Keratinocyte (primary cell): ENCODE measurements around the gene PHF2. TPM values are rescaled to one million over a fixed set of nuclear protein-coding genes. Genes with fewer than 3 reads are reported as not detected.

Experiments used
- DNase-seq: peaks from one replicate; pipeline ENCODE4 v3.0.0-alpha.2; 2011; ENCODE audit warnings: low read depth, missing footprints, low spot score
- FAIRE-seq: peaks from 2 replicates; lab custom pipeline; 2011; peaks lifted over from hg19 to GRCh38; lab: Jason Lieb, UNC
- H2AFZ ChIP-seq: 2 replicates; pipeline ENCODE4 v1.6.0; 2012; ENCODE audit warnings: low read length, control low read depth, inconsistent platforms; ENCODE audit not compliant: control insufficient read depth
- H3K27ac ChIP-seq: 2 replicates; pipeline ENCODE4 v1.5.1; 2011; ENCODE audit warnings: low read length; ENCODE audit not compliant: control insufficient read depth, insufficient read depth
- H3K27me3 ChIP-seq: 3 replicates; pipeline ENCODE4 v1.6.0; 2011; ENCODE audit warnings: low read length; ENCODE audit not compliant: control insufficient read depth, insufficient read depth; ENCODE audit errors: extremely low read depth
- H3K36me3 ChIP-seq, 2 experiments: 2 replicates in 1 of 2; 3 replicates in 1 of 2; pipeline ENCODE4 v1.5.1; 2011; ENCODE audit warnings: low read length in 2 of 2, mild to moderate bottlenecking in 1 of 2; ENCODE audit not compliant: control insufficient read depth in 2 of 2, insufficient read depth in 2 of 2; ENCODE audit errors: extremely low read depth in 1 of 2
- H3K4me1 ChIP-seq: 3 replicates; pipeline ENCODE4 v1.5.1; 2011; ENCODE audit warnings: low read length; ENCODE audit not compliant: control insufficient read depth, insufficient read depth; ENCODE audit errors: extremely low read depth
- H3K4me2 ChIP-seq: 3 replicates; pipeline ENCODE4 v1.6.0; 2011; ENCODE audit warnings: low read depth, low read length; ENCODE audit not compliant: control insufficient read depth, insufficient read depth; ENCODE audit errors: extremely low read depth
- H3K4me3 ChIP-seq, 3 experiments: fragments of 200-600 bp in 1 of 3; sonication (generic) in 1 of 3; 2 replicates in 2 of 3; 3 replicates in 1 of 3; pipeline ENCODE4 v1.5.1; 2011 to 2016; ENCODE audit warnings: low read length in 3 of 3, mild to moderate bottlenecking in 3 of 3, control low read depth in 2 of 3, inconsistent platforms in 1 of 3, low read depth in 1 of 3, mixed read lengths in 1 of 3, mixed run types in 1 of 3, moderate library complexity in 1 of 3; ENCODE audit not compliant: control insufficient read depth in 2 of 3, insufficient read depth in 2 of 3; ENCODE audit errors: extremely low read depth in 1 of 3
- H3K79me2 ChIP-seq: 2 replicates; pipeline ENCODE4 v1.6.0; 2012; ENCODE audit warnings: low read length; ENCODE audit not compliant: control insufficient read depth, insufficient read depth
- H3K9ac ChIP-seq: 3 replicates; pipeline ENCODE4 v1.6.0; 2011; ENCODE audit warnings: low read length; ENCODE audit not compliant: control insufficient read depth, insufficient read depth; ENCODE audit errors: extremely low read depth
- H3K9me1 ChIP-seq: 3 replicates; pipeline ENCODE4 v1.6.0; 2011; ENCODE audit warnings: low read length; ENCODE audit not compliant: control insufficient read depth, insufficient read depth; ENCODE audit errors: extremely low read depth
- H3K9me3 ChIP-seq: 2 replicates; pipeline ENCODE4 v1.5.1; 2012; ENCODE audit warnings: low read depth, low read length; ENCODE audit not compliant: control insufficient read depth
- H4K20me1 ChIP-seq: 3 replicates; pipeline ENCODE4 v1.6.0; 2011; ENCODE audit warnings: low read length; ENCODE audit not compliant: control insufficient read depth, insufficient read depth; ENCODE audit errors: extremely low read depth
- EZH2 ChIP-seq: IDR thresholded peaks from one replicate; pipeline ENCODE4 v1.6.1; 2012; ENCODE audit warnings: inconsistent platforms, mild to moderate bottlenecking, low read length, moderate library complexity
- dilution Hi-C: fragments of 300-500 bp; cut with MboI; formaldehyde crosslinking; loops from one replicate; pipeline ENCODE4 v1.7.0; 2020; ENCODE audit warnings: low sequenced_read_pairs; ENCODE audit not compliant: extremely low pct_ligation_motif_present
- polyA plus RNA-seq, 5 experiments: library from polyadenylated mRNA; depleted of rRNA in 3 of 5; stranded (reverse) in 3 of 5; stranded (forward) in 1 of 5; unstranded in 1 of 5; fragments of >200 nt; gene quantifications; 1 replicate in 1 of 5; 2 replicates in 3 of 5; 3 replicates in 1 of 5; pipeline versions ENCODE4 v1.2.1 to v1.2.3, GENCODE V29; 2011 to 2012; ENCODE audit warnings: missing spikeins in 2 of 5, low read depth in 1 of 5, low replicate concordance in 1 of 5
- TF ChIP-seq, protein P1 (sequence below), 3 experiments: IDR thresholded peaks in 1 of 3; conservative IDR thresholded peaks in 1 of 3; optimal IDR thresholded peaks in 1 of 3; 2 replicates in 2 of 3; 3 replicates in 1 of 3; pipeline versions ENCODE3 to v1.5.1; 2011; ENCODE audit warnings: low read length in 3 of 3, mild to moderate bottlenecking in 3 of 3, moderate library complexity in 2 of 3, control low read depth in 1 of 3, inconsistent platforms in 1 of 3; ENCODE audit not compliant: insufficient read depth in 2 of 3; ENCODE audit errors: extremely low read depth in 1 of 3

PHF2 gene
- polyA plus RNA-seq, 1 donor (not counting 4 experiments of a cell fraction or from before 2014, with no cell fraction given) = 5.1 TPM

GRCh38 chr9:93579711-93580516 is 3.5 kb downstream of the PHF2 start:
- TF ChIP-seq EZH2 = no peak
- TF ChIP-seq, protein P1, sequence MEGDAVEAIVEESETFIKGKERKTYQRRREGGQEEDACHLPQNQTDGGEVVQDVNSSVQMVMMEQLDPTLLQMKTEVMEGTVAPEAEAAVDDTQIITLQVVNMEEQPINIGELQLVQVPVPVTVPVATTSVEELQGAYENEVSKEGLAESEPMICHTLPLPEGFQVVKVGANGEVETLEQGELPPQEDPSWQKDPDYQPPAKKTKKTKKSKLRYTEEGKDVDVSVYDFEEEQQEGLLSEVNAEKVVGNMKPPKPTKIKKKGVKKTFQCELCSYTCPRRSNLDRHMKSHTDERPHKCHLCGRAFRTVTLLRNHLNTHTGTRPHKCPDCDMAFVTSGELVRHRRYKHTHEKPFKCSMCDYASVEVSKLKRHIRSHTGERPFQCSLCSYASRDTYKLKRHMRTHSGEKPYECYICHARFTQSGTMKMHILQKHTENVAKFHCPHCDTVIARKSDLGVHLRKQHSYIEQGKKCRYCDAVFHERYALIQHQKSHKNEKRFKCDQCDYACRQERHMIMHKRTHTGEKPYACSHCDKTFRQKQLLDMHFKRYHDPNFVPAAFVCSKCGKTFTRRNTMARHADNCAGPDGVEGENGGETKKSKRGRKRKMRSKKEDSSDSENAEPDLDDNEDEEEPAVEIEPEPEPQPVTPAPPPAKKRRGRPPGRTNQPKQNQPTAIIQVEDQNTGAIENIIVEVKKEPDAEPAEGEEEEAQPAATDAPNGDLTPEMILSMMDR (optimal IDR thresholded peaks at IDR 0.05 in 1 of 3, IDR thresholded peaks at IDR 0.05 in 1 of 3, conservative IDR thresholded peaks at IDR 0.05 in 1 of 3; ENCODE audit: extremely low read depth in 1 of 3, insufficient read depth in 2 of 3, low read length in 3 of 3) = no peak
- H3K9ac ChIP-seq = no peak overlapping the region
- peaks cover 17% of the 10 kb centered on the region for H3K4me1 ChIP-seq
- no peak overlapping the region for H3K4me3 ChIP-seq
- H3K9me3 ChIP-seq = no peaks in the 10 kb centered on the region
- no peaks in the 10 kb centered on the region for H3K9me1 ChIP-seq
- H3K36me3 ChIP-seq = peaks cover 0 to 3% of the 10 kb centered on the region in 2 experiments
- no peak for FAIRE-seq
- H3K79me2 ChIP-seq = peaks cover 53% of the 10 kb centered on the region
- H4K20me1 ChIP-seq = peaks cover 4% of the 10 kb centered on the region
- H3K27ac ChIP-seq = no peak overlapping the region
- no peaks in the 10 kb centered on the region for H3K27me3 ChIP-seq
- DNase-seq = no peak
- no peak overlapping the region for H3K4me2 ChIP-seq
- no peak overlapping the region for H2AFZ ChIP-seq
- dilution Hi-C loops = no loop called here

DNA sequence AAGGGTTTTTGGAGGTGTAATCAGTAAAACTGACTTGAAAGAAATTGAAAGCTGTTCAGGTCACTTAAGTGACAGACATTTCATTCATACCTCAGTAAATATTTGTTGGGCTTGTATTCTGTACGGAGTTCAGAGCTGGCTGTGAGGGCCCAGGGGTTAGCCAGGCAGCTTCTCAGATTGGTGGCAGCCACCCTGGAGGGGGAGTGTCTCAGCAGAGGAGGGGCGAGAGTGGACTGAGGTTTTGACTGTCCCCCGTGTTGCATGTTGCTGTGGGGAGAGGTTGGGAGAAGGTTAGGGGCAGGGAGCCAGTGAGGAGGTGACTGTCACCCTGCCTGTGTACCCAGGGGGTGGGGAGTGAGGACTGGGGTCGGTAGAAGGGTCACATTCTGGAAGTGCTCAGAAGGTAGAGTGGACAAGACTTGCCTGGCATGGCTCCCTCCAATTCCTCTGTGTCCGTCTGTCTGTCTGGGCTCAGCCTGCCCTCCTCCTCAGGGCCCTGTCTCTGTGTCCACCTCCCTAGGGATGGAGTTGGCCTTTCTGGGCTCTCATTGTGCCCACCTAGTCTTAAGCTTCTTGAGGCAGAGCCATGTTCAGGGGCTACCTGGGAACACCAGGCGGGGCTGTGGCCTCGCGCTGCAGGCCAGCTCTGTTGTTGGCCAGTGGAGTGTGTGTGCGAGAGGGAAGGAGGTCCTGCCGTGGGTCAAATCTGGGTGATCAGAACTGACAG is 4.4 kb downstream of the PHF2 start:
- H3K36me3 ChIP-seq = peaks cover 0 to 3% of the 10 kb centered on the region in 2 experiments
- dilution Hi-C loops = no loop called here
- H3K4me1 ChIP-seq = peaks cover 11% of the 10 kb centered on the region
- peaks cover 59% of the 10 kb centered on the region for H3K79me2 ChIP-seq
- DNase-seq (no peak), FAIRE-seq (no peak)
- no peaks in the 10 kb centered on the region for H3K9me1 ChIP-seq
- H4K20me1 ChIP-seq = peaks cover 4% of the 10 kb centered on the region
- no peak overlapping the region for H3K27ac ChIP-seq
- TF ChIP-seq EZH2 = no peak
- TF ChIP-seq, protein P1 (optimal IDR thresholded peaks at IDR 0.05 in 1 of 3, IDR thresholded peaks at IDR 0.05 in 1 of 3, conservative IDR thresholded peaks at IDR 0.05 in 1 of 3; ENCODE audit: extremely low read depth in 1 of 3, insufficient read depth in 2 of 3, low read length in 3 of 3) = no peak
- H3K4me3 ChIP-seq = no peak overlapping the region
- H3K4me2 ChIP-seq = no peak overlapping the region
- H2AFZ ChIP-seq = no peak overlapping the region
- H3K9ac ChIP-seq = no peak overlapping the region
- no peaks in the 10 kb centered on the region for H3K9me3 ChIP-seq
- no peaks in the 10 kb centered on the region for H3K27me3 ChIP-seq
